ENCODE results near the gene PLXNA4.

- TF ChIP-seq CTCF (IDR thresholded peaks at IDR 0.05) (no peak), POLR2A (IDR thresholded peaks at IDR 0.05) (no peak)
These were observed 231.2 kb downstream of the PLXNA4 start for GRCh38 chr7:132345030-132345429.

Measured in vagina (tissue), 2 donors.